ENCODE data around the gene ENTREP3.

The ENTREP3 gene

DNA sequence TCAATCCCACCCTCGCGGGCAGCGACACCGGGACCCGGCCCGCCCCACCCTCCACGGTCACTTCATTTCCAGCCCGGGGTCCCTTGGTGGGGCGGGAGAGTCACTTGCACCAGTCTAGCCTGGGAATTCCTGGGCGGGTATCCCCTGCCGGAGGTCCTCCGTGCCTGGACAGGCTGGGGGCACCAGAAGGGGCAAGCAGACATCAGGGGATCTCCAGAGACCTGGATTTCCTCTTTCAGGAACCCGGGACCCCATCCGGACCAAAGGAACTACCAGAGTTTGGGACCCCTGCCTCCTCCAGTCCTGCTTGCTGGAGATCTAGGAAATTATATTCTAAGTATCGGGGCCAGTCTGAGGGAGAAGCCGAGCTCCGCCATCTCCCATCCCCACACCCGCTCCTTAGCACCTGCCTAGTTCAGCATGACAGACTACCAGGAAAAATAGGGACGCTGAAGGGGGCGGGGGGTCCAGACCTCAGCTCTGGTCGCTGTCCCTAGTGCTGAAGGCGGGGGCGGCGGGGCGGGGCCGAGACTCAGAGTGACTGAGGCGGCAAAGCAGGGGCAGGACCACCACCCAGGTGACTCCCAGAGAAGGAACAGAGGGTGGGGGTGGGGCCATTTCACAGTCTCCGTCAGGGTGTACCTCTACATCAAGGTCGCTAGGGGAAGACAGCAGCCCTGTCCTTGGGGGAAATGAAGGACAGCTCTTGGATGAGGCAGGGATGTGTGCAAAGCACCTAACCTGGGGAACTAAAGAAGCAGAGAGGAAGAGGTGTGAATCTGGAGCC is 22.8 kb upstream of the ENTREP3 start:
- DNase-seq = peak; percentile 77

DNA sequence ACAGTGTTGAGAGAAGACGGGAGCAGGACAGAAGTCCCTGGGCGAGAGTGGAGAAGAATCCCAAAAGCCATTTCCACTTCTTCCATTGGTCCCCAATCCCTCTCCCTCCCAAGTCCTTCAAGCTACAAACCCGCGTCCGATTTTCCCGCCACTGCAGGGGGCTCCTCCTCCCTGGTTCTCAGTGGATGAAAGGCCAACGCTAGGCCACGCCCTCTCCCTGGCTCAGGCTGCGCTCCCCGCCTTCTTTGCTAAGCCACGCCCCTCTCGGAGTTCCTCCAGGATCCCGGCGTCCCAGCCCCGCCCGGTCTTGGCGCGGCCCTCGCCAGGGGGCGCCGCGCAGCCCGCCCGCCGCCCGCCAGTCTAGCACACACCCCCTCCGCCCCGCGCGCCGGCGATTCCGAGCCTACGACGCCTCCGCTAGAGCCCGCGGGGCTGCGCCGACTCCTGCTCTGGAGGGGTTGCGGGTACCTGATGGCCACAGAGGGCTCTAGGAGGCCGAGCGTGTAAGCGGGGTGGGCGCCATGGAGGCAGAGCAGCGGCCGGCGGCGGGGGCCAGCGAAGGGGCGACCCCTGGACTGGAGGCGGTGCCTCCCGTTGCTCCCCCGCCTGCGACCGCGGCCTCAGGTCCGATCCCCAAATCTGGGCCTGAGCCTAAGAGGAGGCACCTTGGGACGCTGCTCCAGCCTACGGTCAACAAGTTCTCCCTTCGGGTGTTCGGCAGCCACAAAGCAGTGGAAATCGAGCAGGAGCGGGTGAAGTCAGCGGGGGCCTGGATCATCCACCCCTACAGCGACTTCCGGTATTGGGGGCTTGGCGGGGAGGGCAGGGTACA is 22.0 kb upstream of the ENTREP3 start, which contains the start of gene HCN3:
Gene HCN3 (plus strand): TSS at position 394 of the 832 bp plus-strand sequence. CDS start 128 bp downstream, at position 522.
- DNase-seq = peak; percentile 94

DNA sequence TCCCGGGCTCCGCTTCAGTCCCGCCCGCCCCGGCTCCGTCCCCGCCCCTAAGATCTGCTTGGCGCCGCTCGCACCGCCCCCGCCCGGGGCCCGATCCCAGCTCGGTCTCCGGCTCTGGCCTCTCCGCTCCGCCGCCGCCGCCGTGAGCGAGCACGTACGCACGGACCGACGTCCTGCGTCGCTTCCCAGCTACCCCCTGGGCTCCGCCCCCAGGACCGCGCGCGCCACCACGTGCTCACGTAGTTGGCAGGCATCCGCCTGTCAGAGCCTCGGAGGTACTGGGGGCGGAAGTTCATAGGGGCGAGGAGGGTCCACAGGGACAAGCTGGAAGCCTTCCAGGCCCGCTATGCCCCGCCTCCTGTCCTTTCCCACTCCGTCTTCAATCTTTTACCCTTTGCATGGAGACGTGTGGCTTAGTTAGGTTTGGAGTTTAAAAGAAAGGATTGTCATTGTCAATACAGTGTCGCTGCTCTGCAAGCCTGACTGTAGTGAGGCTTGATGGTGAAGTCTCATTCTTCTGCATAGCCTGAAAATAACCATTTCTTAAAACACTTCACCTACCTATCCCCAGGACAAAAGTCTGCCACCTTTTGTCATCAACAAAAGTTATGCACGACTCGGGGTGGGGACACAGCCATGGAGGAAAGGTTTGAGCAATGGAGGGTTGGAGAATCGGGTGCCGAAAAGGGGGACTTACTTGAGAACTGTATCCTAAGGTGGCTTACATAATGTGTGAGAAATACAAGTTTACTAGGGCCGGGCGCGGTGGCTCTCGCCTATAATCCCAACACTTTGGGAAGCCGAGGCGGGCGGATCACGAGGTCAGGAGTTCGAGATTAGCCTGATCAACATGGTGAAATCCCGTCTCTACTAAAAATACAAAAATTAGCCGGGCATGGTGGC is 18.3 kb upstream of the ENTREP3 start, which contains the start of gene CLK2:
Gene CLK2 (minus strand): TSS at position 162 of the 903 bp plus-strand sequence. CDS start 2,527 bp downstream, outside the sequence.
- peak; percentile 96 for DNase-seq

DNA sequence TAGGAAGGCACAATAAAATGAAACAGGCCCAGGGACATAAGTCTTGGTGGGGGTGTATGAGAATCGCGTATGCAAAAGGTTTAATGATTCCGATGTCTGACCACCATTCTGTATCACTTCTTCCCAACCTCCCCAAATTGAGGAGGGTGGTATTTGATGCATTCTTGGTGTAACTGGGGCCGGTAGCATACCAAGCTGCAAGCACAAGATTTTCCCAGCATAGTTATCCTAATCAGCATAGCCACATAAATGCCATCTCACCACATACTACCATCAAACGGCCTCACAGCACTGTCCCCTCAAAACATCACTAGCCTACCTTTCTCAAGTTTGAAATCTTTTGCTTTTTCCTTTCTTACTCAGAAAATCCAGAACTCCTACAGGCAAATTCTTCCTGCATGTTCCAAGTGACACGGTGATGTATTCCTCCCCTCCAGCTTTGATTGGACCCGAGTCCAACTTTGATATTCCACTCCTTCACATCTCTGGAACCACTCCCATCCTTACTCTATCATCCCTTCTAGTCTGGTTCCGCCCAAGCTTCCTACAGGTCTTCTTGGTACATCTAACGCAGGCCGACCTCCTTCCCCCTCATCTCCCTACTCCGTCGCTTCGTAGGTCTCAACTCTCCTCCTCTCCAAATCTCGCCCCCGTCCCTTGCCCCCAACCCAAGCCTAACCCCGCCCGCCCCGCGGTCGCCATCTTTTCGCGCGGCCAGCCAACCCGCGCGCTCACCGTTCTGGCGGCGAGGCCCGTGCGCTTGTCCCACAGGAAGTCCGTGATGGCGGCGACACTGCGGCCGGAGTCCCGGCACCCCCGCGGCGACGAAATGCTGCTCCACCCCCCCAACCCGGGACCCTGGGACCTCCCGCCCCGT is 17.4 kb upstream of the ENTREP3 start:
- DNase-seq = peak; percentile 68

DNA sequence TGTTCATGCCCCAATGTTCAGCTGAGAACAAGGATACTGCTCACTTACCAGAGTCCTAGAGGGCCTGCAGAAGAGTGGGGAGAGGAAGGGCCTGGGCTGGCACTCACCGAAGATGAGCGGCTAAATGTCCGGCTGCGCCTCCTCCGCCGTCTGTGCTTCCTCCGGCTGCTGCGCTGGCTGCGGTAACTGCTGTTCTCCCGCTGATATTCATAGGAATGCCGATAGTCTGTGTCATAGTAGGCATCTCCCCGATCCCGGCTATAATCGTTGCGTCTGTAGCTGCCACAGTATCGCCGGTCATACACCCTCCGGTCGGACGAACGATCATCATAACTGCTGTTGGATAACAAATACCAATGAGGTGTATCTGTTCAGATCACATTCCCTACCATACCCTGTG is 14.1 kb upstream of the ENTREP3 start:
- no peak for DNase-seq

DNA sequence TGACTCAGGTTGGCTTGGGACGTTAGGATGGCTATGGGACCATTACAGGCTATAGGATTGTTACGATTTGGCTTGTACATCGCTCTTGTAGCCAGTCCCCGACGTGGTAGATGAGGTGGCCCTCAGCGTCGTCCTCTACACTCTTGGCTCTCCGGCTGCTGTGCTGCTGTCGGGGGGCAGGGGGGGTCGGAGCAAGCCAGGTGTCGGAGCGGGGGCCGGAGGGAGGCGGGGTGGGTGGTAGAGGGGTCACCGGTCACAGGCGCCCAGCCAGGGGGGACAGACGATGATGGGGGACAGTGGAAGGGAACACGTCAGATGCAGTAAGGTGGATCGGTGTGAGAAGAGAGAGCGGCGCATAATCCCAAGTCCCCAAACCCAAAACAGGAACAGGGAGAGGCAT is 13.3 kb upstream of the ENTREP3 start:
- no peak for DNase-seq

DNA sequence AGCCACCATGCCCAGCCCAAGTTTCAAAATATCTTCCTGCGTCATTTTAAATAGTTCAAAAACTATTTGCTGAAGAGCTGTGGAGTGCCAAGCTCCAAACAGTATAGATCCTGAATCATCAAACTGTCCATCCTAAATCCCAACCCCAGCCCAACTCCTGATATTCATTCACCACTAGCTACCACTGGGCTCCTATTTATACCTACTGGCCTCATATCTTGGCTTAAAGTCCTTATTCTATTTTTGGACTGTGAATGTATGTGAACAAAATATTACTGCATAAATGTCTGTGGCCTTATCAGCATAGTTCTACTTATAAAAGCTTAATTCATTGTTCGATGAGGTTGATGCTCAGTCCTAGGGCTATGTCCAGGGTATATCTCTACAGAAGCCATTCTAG is 12.1 kb upstream of the ENTREP3 start:
- no peak for DNase-seq

DNA sequence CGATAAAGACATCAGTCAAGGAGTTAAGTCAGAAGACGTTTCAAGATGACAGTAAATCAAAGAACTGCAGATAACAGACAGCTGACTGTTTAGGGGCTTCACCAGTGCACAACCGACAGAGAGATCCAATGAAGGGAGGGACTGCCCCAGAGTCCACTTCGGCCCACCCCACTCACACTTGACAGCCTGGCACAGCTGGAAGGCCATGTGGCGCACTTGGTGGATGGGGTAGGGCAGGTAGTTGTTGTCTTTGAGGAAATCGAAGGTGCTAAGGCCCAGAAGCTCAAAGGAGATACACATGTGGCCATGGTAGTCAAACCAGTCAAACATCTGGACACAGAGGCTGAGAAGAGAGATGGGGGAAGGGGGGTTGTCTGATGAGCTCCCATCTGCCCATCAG is 11.3 kb upstream of the ENTREP3 start:
- DNase-seq = no peak

DNA sequence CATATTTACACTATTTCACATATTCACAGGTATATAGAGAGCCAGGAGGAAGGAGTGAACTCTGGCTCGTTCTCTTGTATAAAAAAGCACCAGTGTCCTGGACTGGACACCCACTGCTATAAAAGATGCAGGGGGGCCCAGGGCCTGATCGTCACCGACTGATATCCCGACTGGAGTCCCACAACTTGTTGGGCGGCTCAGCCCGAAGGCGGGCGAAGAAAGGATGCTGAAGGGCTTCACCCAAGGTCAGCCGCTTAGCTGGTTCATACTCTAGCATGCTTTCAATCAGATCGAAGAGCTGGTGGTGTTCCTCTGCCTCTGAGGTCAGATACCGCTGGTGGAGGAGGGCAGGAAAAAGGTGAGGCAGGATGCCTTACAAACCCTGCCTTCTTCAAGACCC is 7.8 kb upstream of the ENTREP3 start:
- DNase-seq = no peak

DNA sequence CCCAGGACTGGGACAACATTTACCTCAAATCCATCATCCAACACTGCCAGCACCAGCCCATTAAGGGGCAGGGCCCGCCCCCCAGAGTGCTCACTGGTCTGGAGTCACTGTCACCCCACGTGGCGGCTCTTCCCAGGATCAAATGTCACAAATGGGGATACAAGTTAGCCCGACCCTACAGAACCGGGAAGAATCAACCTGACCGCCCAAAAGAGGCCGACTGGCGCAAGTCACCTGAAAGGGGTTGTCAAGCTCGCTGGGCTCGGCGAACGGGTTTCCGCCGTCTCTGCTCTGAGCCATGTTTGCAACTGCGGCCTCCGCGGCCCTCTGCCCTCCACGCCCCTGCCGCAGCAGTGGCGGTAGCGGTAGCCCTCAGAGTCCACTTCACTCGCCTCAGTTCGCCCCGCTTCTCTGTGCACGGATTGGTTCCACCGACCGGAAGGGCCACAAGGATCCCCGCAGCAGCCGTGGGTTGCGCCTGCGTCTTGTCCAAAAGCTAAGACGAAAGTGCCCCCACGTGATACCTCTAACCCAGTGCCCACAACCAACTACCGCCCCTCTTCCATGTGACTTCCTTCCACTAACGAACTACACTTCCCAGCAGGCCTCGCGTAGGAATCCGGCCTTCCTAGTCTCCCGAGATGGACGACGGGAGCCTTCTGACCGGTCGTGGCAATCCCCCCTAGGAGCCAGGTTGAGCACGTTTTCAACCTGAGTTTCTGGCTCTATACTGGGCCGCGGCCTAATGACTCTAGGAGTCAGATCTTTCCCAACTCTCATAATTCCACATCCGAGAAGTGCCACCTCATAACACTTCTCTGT is 6.8 kb upstream of the ENTREP3 start, which contains the start of gene SCAMP3:
Gene SCAMP3 (minus strand): TSS at position 509 of the 822 bp plus-strand sequence. CDS start 209 bp downstream, at position 300.
- DNase-seq = peak; percentile 98

DNA sequence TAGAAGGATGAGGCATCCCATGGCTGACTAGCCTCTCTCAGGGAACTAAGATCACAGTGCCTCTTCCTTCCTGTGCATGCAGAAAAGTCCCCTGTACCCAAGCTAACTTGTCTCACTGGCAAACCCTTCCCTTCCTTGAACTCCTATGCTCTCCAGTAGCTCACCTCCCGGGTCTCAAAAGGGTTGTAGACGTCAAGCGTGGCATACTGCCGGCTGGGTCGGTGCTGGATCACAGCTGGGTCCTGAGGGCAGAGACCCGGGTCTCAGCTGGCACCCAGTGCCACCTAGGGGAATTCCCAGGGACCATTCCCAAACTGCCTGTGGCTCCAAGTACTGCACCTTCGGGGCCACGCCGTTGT is 6.2 kb upstream of the ENTREP3 start:
- DNase-seq = no peak

DNA sequence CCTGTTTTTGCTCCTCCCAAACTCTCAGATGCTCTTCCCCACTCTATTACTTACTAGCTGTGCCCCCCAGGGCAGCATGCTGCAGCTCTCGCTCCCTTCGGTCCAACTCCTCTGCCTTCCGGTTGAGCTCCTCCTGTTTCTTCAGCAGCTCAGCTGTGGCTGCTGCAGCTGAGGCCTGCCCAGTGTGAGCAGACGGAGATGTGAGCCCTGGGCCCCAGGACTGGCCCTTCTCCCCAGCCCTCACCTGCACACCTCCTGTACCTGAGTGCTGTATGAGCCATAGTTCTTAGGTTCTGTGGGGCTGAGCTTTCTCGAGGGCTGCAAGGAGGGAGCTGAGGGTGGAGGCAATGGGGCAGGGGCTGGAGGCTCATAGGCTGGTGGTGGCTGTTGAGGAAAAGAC is 5.0 kb upstream of the ENTREP3 start:
- no peak for DNase-seq

DNA sequence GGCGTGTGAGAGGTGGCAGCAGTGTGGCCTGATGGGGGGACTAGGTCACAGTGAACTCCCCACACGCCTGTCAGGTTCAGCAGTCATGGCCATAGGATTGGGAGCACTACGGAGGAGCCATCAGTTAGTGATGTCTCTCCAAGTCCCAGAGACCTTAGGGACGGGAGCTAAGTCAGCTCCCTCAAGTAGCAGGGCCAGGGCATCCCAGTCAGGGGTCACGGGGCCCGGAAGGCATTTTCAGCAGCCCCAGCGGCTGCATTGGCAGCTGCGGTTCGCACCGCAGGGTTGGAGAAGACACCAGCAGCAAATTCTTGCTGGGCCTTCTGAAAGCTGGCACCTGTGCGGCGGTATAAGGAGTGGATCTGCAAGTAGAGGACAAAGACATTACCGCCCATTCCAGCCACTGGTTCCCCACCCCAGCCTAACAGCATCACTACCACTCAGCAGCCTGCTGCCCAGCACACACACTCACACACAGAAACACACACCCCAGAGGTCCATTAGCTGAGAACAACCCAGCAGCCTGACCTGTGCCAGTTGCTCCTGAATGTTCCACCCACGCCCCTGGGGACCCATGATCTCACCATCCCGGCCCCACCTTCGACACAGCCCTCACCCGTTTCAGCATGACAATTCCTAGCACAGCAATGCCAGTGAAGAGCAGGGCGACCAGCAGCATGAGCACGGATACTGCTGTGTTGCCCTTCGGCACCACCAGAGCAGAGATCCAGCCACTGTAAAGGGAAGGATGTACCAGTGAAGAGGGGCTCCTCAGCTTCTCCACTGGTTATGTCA is 972 bp upstream of the ENTREP3 start:
- DNase-seq = no peak

DNA sequence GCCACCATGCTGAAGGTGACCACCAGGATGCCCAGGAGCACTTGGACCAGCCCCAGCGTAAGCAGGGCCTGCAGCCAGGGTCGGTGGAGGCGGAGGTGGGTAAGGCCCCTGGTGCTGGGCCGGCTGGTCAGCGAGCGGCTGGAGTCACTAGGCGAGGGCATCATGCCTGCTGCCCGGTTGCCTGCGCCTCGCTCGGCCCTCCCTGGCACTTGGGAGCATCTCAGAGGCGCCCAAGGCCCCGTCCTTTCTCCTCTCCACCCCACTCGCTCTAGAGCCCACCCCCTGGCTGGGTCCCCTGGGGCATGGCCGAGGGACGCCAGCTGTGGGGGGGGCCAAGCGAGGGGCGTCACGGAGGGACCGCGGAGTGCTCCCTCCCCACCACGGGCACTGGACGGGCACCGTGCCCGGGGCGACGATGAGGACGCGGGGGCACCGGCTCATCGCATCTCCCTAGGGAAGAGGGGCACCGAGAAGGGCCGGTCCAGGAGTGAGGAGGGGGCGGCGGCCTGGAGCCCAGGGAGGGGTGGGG is 505 bp downstream of the ENTREP3 start:
- no peak for DNase-seq

DNA sequence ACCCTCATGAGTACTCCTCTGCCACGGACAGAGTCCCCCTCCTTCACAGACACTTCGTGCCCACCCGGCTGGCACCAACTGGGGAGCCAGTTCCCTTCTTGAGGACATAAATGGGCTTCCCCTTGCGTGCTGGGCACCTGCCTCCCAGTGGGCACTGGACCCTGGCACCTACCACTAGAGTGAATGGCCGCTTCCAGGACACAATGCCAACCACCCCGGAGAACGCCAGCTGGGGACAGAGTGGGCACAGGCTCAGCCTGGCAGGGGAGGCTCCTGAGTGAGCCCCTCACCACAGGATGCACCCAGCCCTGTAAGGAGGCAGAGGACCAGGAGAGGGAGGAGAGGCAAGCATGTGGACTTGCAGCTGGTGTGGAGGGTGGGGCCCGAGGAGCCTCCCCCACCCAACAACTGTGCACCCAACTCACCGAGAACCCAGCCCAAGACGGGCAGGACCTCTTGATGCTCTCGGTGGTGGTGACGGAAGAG is 1.0 kb downstream of the ENTREP3 start:
- DNase-seq = no peak

DNA sequence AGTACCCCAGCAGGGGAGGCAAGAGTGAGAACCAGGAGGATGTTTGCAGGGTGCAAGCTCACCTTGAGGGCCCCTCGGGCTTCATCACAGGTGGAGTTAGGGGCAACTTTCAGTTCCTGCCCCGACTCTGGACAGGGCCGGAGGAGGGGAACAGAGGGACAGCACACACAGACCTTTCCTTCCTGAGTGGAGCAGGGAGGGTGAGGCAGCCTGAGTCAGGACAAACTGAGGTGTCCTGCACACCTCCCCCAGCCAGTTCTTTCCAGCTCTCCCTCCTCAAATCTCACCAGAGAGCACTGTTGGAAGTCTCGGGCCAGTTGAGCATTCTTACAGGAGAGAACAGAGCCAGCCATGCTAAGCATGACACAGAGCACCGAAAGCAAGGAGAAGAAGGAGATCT is 1.5 kb downstream of the ENTREP3 start:
- no peak for DNase-seq

DNA sequence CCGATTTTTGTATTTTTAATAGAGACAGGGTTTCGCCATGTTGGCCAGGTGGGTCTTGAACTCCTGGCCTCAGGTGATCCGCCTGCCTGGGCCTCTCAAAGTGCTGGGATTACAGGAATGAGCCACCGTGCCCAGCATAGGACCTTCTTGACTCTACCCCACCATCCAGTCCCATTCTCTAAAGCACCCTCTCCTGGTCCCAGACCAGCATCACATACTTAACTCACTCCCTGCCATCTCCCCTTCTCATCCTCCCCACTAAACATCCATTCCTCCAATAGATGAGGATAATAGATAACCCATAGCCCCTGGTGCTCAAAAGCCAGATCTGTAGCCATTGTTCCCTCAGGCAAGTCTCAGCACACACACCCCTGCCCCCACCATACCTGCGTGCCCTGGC is 2.1 kb downstream of the ENTREP3 start:
- DNase-seq = no peak

DNA sequence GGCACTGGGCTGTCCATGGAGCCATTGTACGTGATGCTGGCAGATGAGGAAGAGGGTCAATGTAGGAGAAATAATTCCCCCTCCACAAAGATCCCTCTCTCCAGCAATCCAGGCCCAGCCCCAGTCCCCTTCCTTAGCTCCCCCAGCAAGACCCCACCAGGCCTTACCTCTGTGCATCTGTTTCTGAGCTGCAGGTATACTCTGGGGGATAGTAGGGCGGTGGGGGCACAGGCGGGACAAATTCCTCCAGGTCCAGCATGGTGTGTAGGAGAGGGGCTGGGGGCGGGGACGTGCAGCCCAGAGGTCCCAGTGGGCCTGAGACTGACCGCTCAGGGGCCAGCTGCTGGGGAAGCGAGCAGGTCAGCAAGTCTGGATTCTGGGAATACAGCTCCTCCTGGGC is 3.7 kb downstream of the ENTREP3 start:
- DNase-seq = no peak

DNA sequence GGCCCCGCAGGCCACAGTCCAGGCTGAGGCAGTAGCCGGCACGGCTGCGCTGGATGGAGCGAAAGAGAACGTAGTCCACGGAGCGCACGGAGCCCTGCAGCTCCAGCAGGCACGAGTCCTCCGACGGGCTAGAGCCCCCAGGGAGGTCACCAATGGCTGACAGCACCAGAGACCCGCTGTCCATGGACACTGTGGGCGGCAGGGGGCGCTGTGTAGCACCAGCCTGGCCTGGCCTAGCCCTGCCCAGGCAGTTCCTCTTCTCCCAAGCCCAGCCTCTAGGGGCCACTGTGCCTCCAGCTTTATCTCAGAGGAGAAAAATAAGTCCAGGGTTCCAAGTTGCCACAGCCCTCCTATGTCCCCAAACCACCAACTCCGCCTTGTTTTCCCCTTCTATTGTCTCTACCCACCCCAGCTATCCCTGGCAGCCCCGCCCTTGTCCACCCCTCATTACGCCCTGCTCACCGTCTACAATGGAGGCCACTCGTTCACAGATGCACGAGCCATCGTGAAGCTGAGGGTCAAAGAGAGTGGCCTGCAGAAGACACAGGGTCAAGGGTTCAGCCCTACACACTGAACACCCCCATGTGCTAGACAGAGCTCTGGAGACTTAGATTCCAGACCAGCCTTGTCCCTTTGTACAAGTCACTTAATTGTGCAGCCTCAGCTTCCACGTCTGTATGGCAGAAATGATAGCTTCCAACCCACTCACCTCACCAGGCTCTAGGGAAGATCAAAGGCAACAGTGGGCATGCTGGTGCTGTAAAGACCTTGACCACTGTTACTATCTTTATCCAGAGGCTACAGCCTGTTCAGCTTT is 4.4 kb downstream of the ENTREP3 start:
- DNase-seq = peak; percentile 77
